Measurements from ENCODE around the gene RPH3AL.
"Not testable (repeated sequence)": the region's sequence is repeated elsewhere in the genome, so short reads cannot be mapped to it uniquely, and the experiment has no call there.

RPH3AL gene

DNA sequence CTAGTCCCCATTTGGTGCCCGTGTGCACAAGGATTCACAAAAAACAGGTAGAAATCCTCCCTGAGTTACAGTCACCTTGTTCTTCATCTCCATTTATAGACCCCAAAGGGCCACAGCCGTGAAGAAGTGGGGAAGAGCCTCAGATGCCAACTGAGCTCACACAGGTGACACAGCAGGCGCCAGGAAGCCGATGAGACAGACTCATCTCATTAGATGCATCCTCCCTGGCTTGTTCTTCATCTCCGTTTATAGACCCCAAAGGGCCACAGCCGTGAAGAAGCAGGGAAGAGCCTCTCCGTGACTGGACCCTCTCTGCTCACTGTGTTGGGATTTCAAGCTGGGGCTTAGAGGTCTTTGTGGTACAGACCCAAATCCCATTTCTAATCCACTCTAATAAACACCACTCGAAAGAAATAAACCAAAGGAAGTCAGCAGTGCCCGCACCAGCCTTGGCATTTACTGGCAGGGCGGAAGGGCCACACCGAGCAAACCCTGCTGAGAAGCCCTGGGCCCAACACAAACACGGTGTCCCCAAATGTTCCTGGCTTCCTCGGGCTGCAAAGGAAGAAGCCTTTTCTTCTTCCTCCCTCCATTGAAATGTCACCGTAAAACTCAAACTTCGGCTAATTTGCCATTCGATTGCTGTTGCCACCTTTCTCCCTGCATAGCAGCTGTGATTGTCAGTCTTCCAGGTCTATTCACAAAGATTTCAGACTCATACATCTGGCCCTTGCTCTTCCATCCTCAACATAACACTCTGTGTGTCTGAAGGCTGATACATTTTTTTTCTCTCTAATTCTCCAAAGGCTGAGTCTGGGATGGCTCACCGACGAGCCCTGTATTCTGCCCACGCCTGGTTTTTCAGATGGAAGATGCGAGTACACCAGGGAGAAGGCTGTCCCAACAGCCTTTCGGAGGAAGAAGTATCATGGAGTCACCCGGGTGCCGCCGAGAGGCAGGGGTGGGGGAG is 126.2 kb downstream of the RPH3AL start:
- Histone ChIP-seq H3K4me3 (ENCODE audit: insufficient read depth, low read depth, low read length, poor library complexity, severe bottlenecking) (no peak overlapping the region), H3K27me3 (replicated peaks; ENCODE audit: control insufficient read depth, insufficient read depth, low read length, poor library complexity, severe bottlenecking) (no peaks in the 10 kb centered on the region), H3K27ac (ENCODE audit: insufficient read depth, low read length, poor library complexity, severe bottlenecking) (no peak overlapping the region), H3K36me3 (ENCODE audit: control insufficient read depth, insufficient read depth, low read length) (no peaks in the 10 kb centered on the region), H3K4me1 (ENCODE audit: control insufficient read depth, insufficient read depth, low read length, poor library complexity, severe bottlenecking) (no peaks in the 10 kb centered on the region), H3K9me3 (ENCODE audit: control insufficient read depth, low read length) (no peaks in the 10 kb centered on the region)
- DNase-seq: no peak

DNA sequence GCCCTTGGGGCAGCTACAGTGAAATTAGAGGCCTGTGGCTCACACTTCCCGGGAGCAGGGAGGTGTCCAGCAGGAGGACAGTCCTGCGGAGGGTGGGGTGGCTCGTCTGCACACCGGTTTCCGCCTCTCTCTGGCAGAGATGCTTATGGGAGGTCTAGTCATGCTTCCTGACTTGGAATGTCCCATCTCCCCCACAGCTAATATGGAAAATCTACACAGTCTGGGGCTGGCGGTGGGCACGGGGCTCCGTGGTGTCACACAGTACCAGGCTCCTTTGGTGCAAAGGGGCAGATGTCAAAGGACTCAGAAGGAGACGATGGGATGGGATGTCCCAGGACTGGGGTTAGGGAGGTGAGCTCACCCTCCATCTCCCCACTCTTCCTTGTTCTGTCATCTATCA is 127.1 kb downstream of the RPH3AL start:
- H3K4me1 ChIP-seq (ENCODE audit: control insufficient read depth, insufficient read depth, low read length, poor library complexity, severe bottlenecking): no peaks in the 10 kb centered on the region
- H3K36me3 ChIP-seq (ENCODE audit: control insufficient read depth, insufficient read depth, low read length): no peaks in the 10 kb centered on the region
- H3K27ac ChIP-seq (ENCODE audit: insufficient read depth, low read length, poor library complexity, severe bottlenecking): no peak overlapping the region
- no peak for DNase-seq
- no peaks in the 10 kb centered on the region for H3K27me3 ChIP-seq (replicated peaks; ENCODE audit: control insufficient read depth, insufficient read depth, low read length, poor library complexity, severe bottlenecking)
- no peak overlapping the region for H3K4me3 ChIP-seq (ENCODE audit: insufficient read depth, low read depth, low read length, poor library complexity, severe bottlenecking)
- no peaks in the 10 kb centered on the region for H3K9me3 ChIP-seq (ENCODE audit: control insufficient read depth, low read length)

DNA sequence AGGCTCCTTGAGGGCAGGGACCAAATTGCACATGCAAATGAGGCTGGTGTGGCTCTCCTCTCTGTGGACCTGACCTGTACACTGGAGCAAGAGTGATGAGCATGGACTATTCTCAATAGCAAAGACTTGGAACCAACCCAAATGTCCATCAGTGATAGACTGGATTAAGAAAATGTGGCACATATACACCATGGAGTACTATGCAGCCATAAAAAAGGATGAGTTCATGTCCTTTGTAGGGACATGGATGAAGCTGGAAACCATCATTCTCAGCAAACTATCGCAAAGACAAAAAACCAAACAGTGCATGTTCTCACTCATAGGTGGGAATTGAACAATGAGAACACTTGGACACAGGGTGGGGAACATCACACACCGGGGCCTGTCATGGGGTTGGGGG is 128.0 kb downstream of the RPH3AL start:
- not testable (repeated sequence) for DNase-seq; H3K4me3 ChIP-seq (ENCODE audit: insufficient read depth, low read depth, low read length, poor library complexity, severe bottlenecking); H3K4me1 ChIP-seq (ENCODE audit: control insufficient read depth, insufficient read depth, low read length, poor library complexity, severe bottlenecking)

GRCh38 chr17:223723-224471 is 128.7 kb downstream of the RPH3AL start:
- Histone ChIP-seq H3K27me3 (replicated peaks; ENCODE audit: control insufficient read depth, insufficient read depth, low read length, poor library complexity, severe bottlenecking) (no peaks in the 10 kb centered on the region), H3K27ac (ENCODE audit: insufficient read depth, low read length, poor library complexity, severe bottlenecking) (no peak overlapping the region), H3K9me3 (ENCODE audit: control insufficient read depth, low read length) (no peaks in the 10 kb centered on the region), H3K4me1 (ENCODE audit: control insufficient read depth, insufficient read depth, low read length, poor library complexity, severe bottlenecking) (no peaks in the 10 kb centered on the region), H3K4me3 (ENCODE audit: insufficient read depth, low read depth, low read length, poor library complexity, severe bottlenecking) (no peak overlapping the region), H3K36me3 (ENCODE audit: control insufficient read depth, insufficient read depth, low read length) (no peaks in the 10 kb centered on the region)
- DNase-seq: no peak

More for the DNA sequence above, 128.0 kb downstream of the RPH3AL start:
- not testable (repeated sequence) for H3K36me3 ChIP-seq (ENCODE audit: control insufficient read depth, insufficient read depth, low read length); H3K27ac ChIP-seq (ENCODE audit: insufficient read depth, low read length, poor library complexity, severe bottlenecking); H3K9me3 ChIP-seq (ENCODE audit: control insufficient read depth, low read length); H3K27me3 ChIP-seq (replicated peaks; ENCODE audit: control insufficient read depth, insufficient read depth, low read length, poor library complexity, severe bottlenecking)

GRCh38 chr17:222172-222571 is 130.4 kb downstream of the RPH3AL start:
- no peak for DNase-seq

GRCh38 chr17:219696-220095 is 132.9 kb downstream of the RPH3AL start:
- no peaks in the 10 kb centered on the region for H3K9me3 ChIP-seq (ENCODE audit: control insufficient read depth, low read length)
- H3K27me3 ChIP-seq (replicated peaks; ENCODE audit: control insufficient read depth, insufficient read depth, low read length, poor library complexity, severe bottlenecking): no peaks in the 10 kb centered on the region
- H3K27ac ChIP-seq (ENCODE audit: insufficient read depth, low read length, poor library complexity, severe bottlenecking): no peak overlapping the region
- no peak for DNase-seq
- no peaks in the 10 kb centered on the region for H3K4me1 ChIP-seq (ENCODE audit: control insufficient read depth, insufficient read depth, low read length, poor library complexity, severe bottlenecking)
- H3K4me3 ChIP-seq (ENCODE audit: insufficient read depth, low read depth, low read length, poor library complexity, severe bottlenecking): no peak overlapping the region
- H3K36me3 ChIP-seq (ENCODE audit: control insufficient read depth, insufficient read depth, low read length): no peaks in the 10 kb centered on the region

More at GRCh38 chr17:222172-222571, 130.4 kb downstream of the RPH3AL start:
- H3K27me3 ChIP-seq (replicated peaks; ENCODE audit: control insufficient read depth, insufficient read depth, low read length, poor library complexity, severe bottlenecking): no peaks in the 10 kb centered on the region
- H3K9me3 ChIP-seq (ENCODE audit: control insufficient read depth, low read length): no peaks in the 10 kb centered on the region
- H3K4me1 ChIP-seq (ENCODE audit: control insufficient read depth, insufficient read depth, low read length, poor library complexity, severe bottlenecking): no peaks in the 10 kb centered on the region
- no peaks in the 10 kb centered on the region for H3K36me3 ChIP-seq (ENCODE audit: control insufficient read depth, insufficient read depth, low read length)
- no peak overlapping the region for H3K27ac ChIP-seq (ENCODE audit: insufficient read depth, low read length, poor library complexity, severe bottlenecking)
- H3K4me3 ChIP-seq (ENCODE audit: insufficient read depth, low read depth, low read length, poor library complexity, severe bottlenecking): no peak overlapping the region

DNA sequence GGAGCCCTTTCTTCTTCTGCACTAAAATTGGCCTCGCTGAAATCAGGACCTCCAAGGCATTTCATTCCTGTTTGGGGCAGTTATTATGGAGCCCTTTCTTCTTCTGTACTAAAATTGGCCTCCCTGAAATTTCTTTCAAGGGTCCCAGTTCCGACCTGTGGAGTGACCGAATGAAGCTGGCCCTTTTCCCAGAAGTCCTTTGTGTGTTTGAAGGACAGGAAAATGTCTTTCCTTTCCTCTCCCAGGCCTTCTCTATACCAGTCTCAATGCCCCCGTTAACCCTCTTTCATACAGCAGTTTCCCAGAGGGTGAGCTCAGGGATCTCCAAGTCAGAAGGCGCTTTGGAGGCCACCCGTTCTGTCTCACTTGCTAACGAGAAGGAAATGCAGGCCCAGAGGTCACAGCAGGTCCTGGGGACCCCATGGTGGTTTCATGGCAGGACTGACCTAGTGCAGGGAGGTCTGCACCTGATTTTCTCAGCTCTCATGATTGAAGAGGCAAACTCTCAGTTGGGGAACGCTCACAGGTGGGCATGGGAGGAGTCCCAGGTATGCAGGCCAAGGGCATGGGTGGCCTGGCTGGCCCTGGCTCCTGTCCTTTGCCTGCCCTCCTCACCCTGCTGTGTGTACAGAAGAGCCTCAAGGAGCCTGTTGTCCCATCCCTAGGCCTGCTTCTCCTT is 134.0 kb downstream of the RPH3AL start:
- no peaks in the 10 kb centered on the region for H3K9me3 ChIP-seq (ENCODE audit: control insufficient read depth, low read length)
- H3K27ac ChIP-seq (ENCODE audit: insufficient read depth, low read length, poor library complexity, severe bottlenecking): no peak overlapping the region
- no peak overlapping the region for H3K4me3 ChIP-seq (ENCODE audit: insufficient read depth, low read depth, low read length, poor library complexity, severe bottlenecking)
- H3K27me3 ChIP-seq (replicated peaks; ENCODE audit: control insufficient read depth, insufficient read depth, low read length, poor library complexity, severe bottlenecking): no peaks in the 10 kb centered on the region
- no peaks in the 10 kb centered on the region for H3K36me3 ChIP-seq (ENCODE audit: control insufficient read depth, insufficient read depth, low read length)
- no peaks in the 10 kb centered on the region for H3K4me1 ChIP-seq (ENCODE audit: control insufficient read depth, insufficient read depth, low read length, poor library complexity, severe bottlenecking)
- no peak for DNase-seq

GRCh38 chr17:216625-217024 is 136.0 kb downstream of the RPH3AL start:
- H3K27me3 ChIP-seq (replicated peaks; ENCODE audit: control insufficient read depth, insufficient read depth, low read length, poor library complexity, severe bottlenecking): no peaks in the 10 kb centered on the region

GRCh38 chr17:215563-216478 is 136.8 kb downstream of the RPH3AL start:
- not testable (repeated sequence) for H3K36me3 ChIP-seq (ENCODE audit: control insufficient read depth, insufficient read depth, low read length); H3K27me3 ChIP-seq (replicated peaks; ENCODE audit: control insufficient read depth, insufficient read depth, low read length, poor library complexity, severe bottlenecking); H3K27ac ChIP-seq (ENCODE audit: insufficient read depth, low read length, poor library complexity, severe bottlenecking); H3K4me3 ChIP-seq (ENCODE audit: insufficient read depth, low read depth, low read length, poor library complexity, severe bottlenecking); H3K4me1 ChIP-seq (ENCODE audit: control insufficient read depth, insufficient read depth, low read length, poor library complexity, severe bottlenecking); DNase-seq; H3K9me3 ChIP-seq (ENCODE audit: control insufficient read depth, low read length)

More at GRCh38 chr17:216625-217024, 136.0 kb downstream of the RPH3AL start:
- H3K9me3 ChIP-seq (ENCODE audit: control insufficient read depth, low read length): no peaks in the 10 kb centered on the region
- H3K4me3 ChIP-seq (ENCODE audit: insufficient read depth, low read depth, low read length, poor library complexity, severe bottlenecking): no peak overlapping the region
- DNase-seq: no peak
- H3K36me3 ChIP-seq (ENCODE audit: control insufficient read depth, insufficient read depth, low read length): no peaks in the 10 kb centered on the region
- no peak overlapping the region for H3K27ac ChIP-seq (ENCODE audit: insufficient read depth, low read length, poor library complexity, severe bottlenecking)
- H3K4me1 ChIP-seq (ENCODE audit: control insufficient read depth, insufficient read depth, low read length, poor library complexity, severe bottlenecking): no peaks in the 10 kb centered on the region
